Epithelial cell of proximal tubule (primary cell): ENCODE data around the gene CIROP. TPM values are rescaled to one million over a fixed set of nuclear protein-coding genes. Genes with fewer than 3 reads are reported as not detected.

ENCODE experiments used
- DNase-seq: peaks from one replicate; pipeline ENCODE4 v3.0.0-alpha.2; 2011; ENCODE audit warnings: low read depth
- H3K4me3 ChIP-seq: 2 replicates; pipeline ENCODE4 v1.5.1; 2011; ENCODE audit warnings: low read depth, mild to moderate bottlenecking, low read length
- total RNA-seq: library from RNA; depleted of rRNA; stranded (reverse); fragments of >200 nt; gene quantifications from 2 replicates; pipeline ENCODE4 v1.2.3, GENCODE V29; 2015
- TF ChIP-seq, protein P1 (sequence below): conservative IDR thresholded peaks from 2 replicates; pipeline ENCODE4 v1.5.1; 2012; ENCODE audit warnings: low read depth, mild to moderate bottlenecking, low read length

The CIROP gene, protein sequence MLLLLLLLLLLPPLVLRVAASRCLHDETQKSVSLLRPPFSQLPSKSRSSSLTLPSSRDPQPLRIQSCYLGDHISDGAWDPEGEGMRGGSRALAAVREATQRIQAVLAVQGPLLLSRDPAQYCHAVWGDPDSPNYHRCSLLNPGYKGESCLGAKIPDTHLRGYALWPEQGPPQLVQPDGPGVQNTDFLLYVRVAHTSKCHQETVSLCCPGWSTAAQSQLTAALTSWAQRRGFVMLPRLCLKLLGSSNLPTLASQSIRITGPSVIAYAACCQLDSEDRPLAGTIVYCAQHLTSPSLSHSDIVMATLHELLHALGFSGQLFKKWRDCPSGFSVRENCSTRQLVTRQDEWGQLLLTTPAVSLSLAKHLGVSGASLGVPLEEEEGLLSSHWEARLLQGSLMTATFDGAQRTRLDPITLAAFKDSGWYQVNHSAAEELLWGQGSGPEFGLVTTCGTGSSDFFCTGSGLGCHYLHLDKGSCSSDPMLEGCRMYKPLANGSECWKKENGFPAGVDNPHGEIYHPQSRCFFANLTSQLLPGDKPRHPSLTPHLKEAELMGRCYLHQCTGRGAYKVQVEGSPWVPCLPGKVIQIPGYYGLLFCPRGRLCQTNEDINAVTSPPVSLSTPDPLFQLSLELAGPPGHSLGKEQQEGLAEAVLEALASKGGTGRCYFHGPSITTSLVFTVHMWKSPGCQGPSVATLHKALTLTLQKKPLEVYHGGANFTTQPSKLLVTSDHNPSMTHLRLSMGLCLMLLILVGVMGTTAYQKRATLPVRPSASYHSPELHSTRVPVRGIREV
- not detected in 2 replicates for total RNA-seq

DNA sequence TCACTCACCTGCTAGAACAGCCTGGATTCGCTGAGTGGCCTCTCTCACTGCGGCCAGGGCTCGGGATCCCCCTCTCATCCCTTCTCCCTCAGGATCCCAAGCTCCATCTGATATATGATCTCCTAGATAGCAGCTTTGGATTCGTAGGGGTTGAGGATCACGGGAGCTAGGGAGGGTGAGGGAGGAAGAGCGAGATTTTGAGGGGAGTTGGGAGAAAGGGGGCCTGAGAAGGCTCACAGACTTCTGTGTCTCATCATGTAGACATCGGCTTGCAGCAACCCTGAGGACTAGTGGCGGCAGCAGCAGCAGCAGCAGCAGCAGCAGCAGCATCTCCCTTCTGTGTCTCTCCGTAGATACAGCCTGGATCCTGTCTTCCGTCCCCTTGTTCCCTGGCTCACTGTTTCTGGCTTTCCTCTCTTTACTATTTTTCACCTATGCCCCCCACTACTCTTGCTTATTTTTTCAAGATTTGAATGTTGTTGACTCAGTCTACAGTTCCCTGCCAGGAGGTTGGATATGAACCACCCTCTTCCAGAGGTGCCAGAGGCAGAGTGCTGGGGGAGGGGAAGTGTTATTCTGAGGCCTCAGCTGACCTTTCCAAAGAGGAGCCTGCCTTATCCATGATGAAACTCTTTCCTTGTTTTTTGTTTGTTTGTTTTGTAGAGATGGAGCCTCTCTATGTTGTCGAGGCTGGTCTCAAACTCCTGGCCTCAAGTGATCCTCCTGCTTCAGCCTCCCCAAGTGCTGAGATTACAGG is at the start of gene CIROP:
TSS of gene CIROP (minus strand) at position 399 of the 757 bp plus-strand sequence. CDS start at position 330, 69 bp downstream.
- TF ChIP-seq, protein P1, sequence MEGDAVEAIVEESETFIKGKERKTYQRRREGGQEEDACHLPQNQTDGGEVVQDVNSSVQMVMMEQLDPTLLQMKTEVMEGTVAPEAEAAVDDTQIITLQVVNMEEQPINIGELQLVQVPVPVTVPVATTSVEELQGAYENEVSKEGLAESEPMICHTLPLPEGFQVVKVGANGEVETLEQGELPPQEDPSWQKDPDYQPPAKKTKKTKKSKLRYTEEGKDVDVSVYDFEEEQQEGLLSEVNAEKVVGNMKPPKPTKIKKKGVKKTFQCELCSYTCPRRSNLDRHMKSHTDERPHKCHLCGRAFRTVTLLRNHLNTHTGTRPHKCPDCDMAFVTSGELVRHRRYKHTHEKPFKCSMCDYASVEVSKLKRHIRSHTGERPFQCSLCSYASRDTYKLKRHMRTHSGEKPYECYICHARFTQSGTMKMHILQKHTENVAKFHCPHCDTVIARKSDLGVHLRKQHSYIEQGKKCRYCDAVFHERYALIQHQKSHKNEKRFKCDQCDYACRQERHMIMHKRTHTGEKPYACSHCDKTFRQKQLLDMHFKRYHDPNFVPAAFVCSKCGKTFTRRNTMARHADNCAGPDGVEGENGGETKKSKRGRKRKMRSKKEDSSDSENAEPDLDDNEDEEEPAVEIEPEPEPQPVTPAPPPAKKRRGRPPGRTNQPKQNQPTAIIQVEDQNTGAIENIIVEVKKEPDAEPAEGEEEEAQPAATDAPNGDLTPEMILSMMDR, result no peak
- no peak within 1 kb of the TSS for H3K4me3 ChIP-seq
- no peak for DNase-seq

DNA sequence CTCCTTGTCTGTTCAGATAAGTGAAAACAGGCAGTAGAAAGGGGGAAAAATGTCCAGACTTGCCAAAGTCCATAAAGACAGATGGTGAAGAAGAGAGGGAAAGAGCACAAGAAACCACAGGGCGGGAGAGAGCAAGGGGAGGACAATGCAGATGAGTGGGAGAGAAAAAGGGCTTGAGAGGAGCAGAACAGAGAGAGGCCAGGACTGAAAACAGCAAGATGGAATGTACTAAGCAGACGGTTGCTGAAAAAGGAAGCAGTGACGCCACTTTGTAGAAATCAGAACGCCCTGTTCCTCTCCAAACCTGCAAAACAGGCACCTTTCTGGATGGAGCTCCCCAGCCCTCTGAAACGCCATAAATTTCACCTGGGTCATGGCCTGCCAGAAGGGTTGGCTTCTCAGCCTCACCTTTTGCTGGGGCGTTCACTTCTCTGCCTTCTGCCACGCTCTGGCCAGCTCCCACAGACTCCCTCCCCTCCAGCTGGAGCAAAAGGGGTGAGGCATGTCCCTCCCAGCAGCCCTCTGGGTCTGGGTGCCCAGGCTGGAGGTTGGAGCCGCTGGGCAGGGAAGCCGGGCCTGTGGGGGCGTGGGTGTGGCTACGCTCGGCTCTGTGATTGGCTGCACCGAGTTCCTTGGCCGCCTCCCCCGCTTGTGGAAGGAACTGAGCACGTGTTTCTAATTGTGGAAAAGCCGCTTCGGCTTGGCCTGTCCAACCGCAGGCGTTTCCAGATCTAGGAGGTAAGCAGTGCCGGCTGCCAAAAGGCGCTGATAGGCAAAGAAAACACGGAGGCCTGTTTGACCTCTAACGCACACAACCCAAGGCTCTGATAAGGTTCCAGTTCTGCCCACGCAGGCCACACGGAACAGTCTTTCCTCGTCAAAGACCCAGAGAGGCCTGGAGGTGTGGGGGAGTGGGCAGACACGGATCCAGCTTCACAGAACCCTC is 49.3 kb upstream of the CIROP start:
- no peak overlapping the region for H3K4me3 ChIP-seq
- no peak for DNase-seq
- TF ChIP-seq, protein P1, result no peak

DNA sequence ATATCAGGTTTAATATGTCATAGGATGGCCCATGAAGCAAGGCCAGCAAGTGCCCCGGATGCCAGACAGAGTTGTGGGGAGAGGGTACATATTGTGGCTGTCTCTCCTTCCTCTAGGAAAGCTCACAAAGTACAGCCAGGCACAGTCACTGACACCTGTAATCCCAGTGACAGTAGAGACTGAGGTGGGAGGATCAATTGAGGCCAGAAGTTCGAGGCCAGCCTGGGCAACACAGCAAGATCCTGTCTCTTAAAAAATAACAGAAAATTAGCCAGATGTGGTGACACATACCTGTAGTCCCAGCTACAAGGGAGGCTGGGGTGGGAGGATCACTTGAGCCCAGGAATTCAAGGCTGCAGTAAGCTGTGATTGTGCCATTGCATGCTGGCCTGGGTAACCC is 46.6 kb upstream of the CIROP start:
- no peak overlapping the region for H3K4me3 ChIP-seq
- no peak for DNase-seq
- TF ChIP-seq, protein P1, result no peak

DNA sequence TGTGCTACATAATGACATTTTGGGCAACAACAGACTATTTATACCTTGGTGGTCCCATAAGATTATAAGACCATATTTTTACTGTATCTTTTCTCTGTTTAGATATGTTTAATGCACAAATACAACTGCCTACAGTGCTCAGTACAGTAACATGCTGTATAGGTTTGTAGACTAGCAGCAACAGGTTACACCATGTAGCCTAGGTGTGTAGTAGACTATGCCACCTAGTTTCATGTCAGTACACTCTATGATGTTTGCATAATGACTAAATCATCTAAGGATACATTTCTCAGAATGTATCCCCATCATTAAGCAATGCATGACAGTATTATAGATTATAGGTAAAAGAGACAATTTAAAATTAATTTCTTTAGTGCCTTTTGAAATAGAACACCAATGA is 45.0 kb upstream of the CIROP start:
- no peak for DNase-seq
- TF ChIP-seq, protein P1, result no peak
- H3K4me3 ChIP-seq, result no peak overlapping the region

DNA sequence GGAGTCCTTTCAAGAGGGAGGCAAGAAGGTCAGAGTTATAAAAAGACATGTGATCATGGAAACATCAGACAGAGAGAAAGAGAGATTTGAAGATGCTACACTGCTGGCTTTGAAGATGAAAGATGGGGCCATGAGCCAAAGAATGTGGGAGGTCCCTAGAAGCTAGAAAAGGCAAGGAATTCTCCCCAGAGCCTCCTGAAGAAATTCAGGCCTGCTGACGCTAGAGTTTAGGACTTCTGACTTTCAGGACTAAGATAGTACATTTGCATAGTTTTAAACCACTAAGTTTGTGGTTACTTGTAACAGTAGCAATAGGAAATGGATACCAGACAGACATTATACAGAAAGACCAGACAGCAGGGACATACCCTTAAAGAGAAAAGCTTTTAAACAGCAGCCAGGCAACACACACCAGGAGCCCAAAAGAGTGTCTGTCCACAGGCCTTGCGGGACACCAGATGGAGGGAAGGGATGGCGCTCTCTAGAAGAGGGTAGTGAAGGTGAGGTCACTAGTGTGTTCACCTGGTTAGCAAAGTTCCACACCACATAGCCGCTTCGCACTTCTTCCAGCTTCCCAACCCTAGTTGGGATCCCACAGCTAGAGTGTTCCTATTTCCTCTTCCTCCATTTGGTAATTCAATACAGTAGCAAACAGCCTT is 43.9 kb upstream of the CIROP start:
- TF ChIP-seq, protein P1, result no peak
- no peak overlapping the region for H3K4me3 ChIP-seq
- DNase-seq, result no peak
